Upper lobe of left lung (tissue), 6 donors: ENCODE measurements around the gene NUFIP1. TPM values are rescaled to one million over a fixed set of nuclear protein-coding genes. Genes with fewer than 3 reads are reported as not detected.
A peak's percentile ranks its signal among the peaks of the same experiment; 100 is the strongest.
"Not testable (repeated sequence)": the region's sequence is repeated elsewhere in the genome, so short reads cannot be mapped to it uniquely, and the experiment has no call there.

ENCODE experiments used
- ATAC-seq, 2 donors: fragments of 200-7000 bp; cut with Tn5 transposase; one replicate each; pipeline ENCODE4 v1.9.1; 2022; ENCODE audit warnings: mild to moderate bottlenecking in 2 of 2, moderate library complexity in 2 of 2; ENCODE audit not compliant: low FRiP score in 2 of 2
- DNase-seq, 2 donors: peaks; one replicate each; pipeline ENCODE4 v3.0.0-alpha.2; 2019 to 2020
- H3K27ac ChIP-seq, 4 donors: fragments of 200-600 bp; sonication (generic); one replicate each; pipeline ENCODE4 v1.5.1; 2016 to 2019
- H3K27me3 ChIP-seq, 4 donors: fragments of 200-600 bp; sonication (generic); one replicate each; pipeline ENCODE4 v1.5.1; 2017 to 2019
- H3K36me3 ChIP-seq, 4 donors: fragments of 200-600 bp; sonication (generic); one replicate each; pipeline ENCODE4 v1.5.1; 2016 to 2019
- H3K4me1 ChIP-seq, 4 donors: fragments of 200-600 bp; sonication (generic); one replicate each; pipeline ENCODE4 v1.5.1; 2018 to 2019
- H3K4me3 ChIP-seq, 4 donors: fragments of 200-600 bp; sonication (generic); one replicate each; pipeline ENCODE4 v1.5.1; 2017 to 2019; ENCODE audit warnings: mild to moderate bottlenecking in 2 of 4, moderate library complexity in 1 of 4
- H3K9me3 ChIP-seq, 4 donors: fragments of 200-600 bp; sonication (generic); one replicate each; pipeline ENCODE4 v1.5.1; 2018 to 2019
- EP300 ChIP-seq, 4 donors: sonication (generic); formaldehyde crosslinking; IDR thresholded peaks; one replicate each; pipeline ENCODE4 v1.5.1; 2017; ENCODE audit warnings: antibody characterized with exemption in 4 of 4, control low read depth in 2 of 4
- POLR2A ChIP-seq, 4 donors: fragments of 450-650 bp; IDR thresholded peaks; one replicate each; pipeline ENCODE4 v1.5.1; 2016 to 2017; ENCODE audit warnings: antibody characterized with exemption in 4 of 4, mild to moderate bottlenecking in 2 of 4
- POLR2AphosphoS5 ChIP-seq, 2 donors: sonication (generic); formaldehyde crosslinking; IDR thresholded peaks; one replicate each; pipeline ENCODE4 v1.5.1; 2017; ENCODE audit warnings: antibody characterized with exemption in 2 of 2
- WGBS, 2 donors: methylation state at CpG; one replicate each; pipeline ENCODE4 v1.1.5; 2017 to 2018; 5-methylcytosine and 5-hydroxymethylcytosine counted together
- total RNA-seq, 6 donors: library from RNA; depleted of rRNA in 4 of 6; stranded (reverse); fragments of >200 nt in 4 of 6; gene quantifications; one replicate each; pipeline versions ENCODE4 v1.1.0 to v1.2.1, GENCODE V29; 2016 to 2021
- TF ChIP-seq, protein P1 (sequence below), 6 experiments: fragments of 450-650 bp in 4 of 6; fragments of 200-600 bp in 2 of 6; sonication (generic) in 2 of 6; IDR thresholded peaks; one replicate each; pipeline ENCODE4 v1.5.1; 2016 to 2019; ENCODE audit warnings: antibody characterized with exemption in 6 of 6
- donor health status: DM: no; HTN: no; CAD: no; lungs with moderate emphysema.
- donor health status: DM: no; HTN: yes; CAD: no; lungs with severe emphysema.

The NUFIP1 gene
- total RNA-seq, 6 donors from 2014 or later, result 0.78 to 4.1 (median 3.5) TPM

DNA sequence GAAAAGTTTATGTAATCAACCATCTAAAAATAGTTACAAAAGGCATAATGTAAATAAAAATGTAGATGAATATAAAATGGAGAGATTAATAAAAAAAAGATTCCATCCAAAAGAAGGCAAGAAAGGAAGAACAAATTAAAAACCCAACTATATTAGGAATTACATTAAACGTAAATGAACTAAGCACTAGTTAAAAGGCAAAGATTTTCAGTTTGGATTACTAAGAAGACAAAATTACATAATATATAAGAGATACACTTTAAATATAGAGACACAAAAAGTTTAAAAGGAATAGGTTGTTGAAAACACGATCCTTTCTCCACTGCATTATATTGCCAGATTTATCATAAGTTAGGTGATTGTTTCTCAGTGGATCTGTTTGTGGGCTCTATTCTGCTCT, 27.3 kb downstream of the NUFIP1 start:
- DNase-seq (no peak), ATAC-seq (no peak)
- Histone ChIP-seq H3K9me3 (peaks cover 5 to 10% (median 8%) of the 10 kb centered on the region in 4 donors), H3K36me3 (peaks cover 4 to 33% (median 16%) of the 10 kb centered on the region in 4 donors), H3K4me3 (no peak overlapping the region), H3K4me1 (no peaks in the 10 kb centered on the region), H3K27me3 (no peaks in the 10 kb centered on the region), H3K27ac (no peak overlapping the region)
- TF ChIP-seq POLR2AphosphoS5 (IDR thresholded peaks at IDR 0.05), result no peak
- TF ChIP-seq, protein P1, sequence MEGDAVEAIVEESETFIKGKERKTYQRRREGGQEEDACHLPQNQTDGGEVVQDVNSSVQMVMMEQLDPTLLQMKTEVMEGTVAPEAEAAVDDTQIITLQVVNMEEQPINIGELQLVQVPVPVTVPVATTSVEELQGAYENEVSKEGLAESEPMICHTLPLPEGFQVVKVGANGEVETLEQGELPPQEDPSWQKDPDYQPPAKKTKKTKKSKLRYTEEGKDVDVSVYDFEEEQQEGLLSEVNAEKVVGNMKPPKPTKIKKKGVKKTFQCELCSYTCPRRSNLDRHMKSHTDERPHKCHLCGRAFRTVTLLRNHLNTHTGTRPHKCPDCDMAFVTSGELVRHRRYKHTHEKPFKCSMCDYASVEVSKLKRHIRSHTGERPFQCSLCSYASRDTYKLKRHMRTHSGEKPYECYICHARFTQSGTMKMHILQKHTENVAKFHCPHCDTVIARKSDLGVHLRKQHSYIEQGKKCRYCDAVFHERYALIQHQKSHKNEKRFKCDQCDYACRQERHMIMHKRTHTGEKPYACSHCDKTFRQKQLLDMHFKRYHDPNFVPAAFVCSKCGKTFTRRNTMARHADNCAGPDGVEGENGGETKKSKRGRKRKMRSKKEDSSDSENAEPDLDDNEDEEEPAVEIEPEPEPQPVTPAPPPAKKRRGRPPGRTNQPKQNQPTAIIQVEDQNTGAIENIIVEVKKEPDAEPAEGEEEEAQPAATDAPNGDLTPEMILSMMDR (IDR thresholded peaks at IDR 0.05), result no peak
- TF ChIP-seq EP300 (IDR thresholded peaks at IDR 0.05), result no peak
- no peak for TF ChIP-seq POLR2A (IDR thresholded peaks at IDR 0.05)
- WGBS, 2 donors, result 95% methylated on average over 2 of the region's 2 CpGs

GRCh38 chr13:44955406-44955805, 33.9 kb downstream of the NUFIP1 start:
- TF ChIP-seq, protein P1 (IDR thresholded peaks at IDR 0.05), result no peak
- no peak for TF ChIP-seq POLR2AphosphoS5 (IDR thresholded peaks at IDR 0.05)
- no peak for TF ChIP-seq EP300 (IDR thresholded peaks at IDR 0.05)
- TF ChIP-seq POLR2A (IDR thresholded peaks at IDR 0.05), result no peak
- peak in 1 of 2 donors; percentile 67 for DNase-seq
- Histone ChIP-seq H3K27ac (no peak overlapping the region), H3K27me3 (no peaks in the 10 kb centered on the region), H3K4me3 (no peak overlapping the region), H3K36me3 (no peaks in the 10 kb centered on the region), H3K9me3 (no peaks in the 10 kb centered on the region), H3K4me1 (peaks cover 0 to 6% (median 0%) of the 10 kb centered on the region in 4 donors)
- no peak for ATAC-seq
- 68 to 77% methylated on average over 3 of the region's 3 CpGs for WGBS, 2 donors

GRCh38 chr13:44954224-44954623, 35.0 kb downstream of the NUFIP1 start:
- TF ChIP-seq POLR2A (IDR thresholded peaks at IDR 0.05), result no peak
- no peak for TF ChIP-seq EP300 (IDR thresholded peaks at IDR 0.05)
- TF ChIP-seq, protein P1 (IDR thresholded peaks at IDR 0.05), result no peak
- TF ChIP-seq POLR2AphosphoS5 (IDR thresholded peaks at IDR 0.05), result no peak
- 94 to 96% methylated on average over 7 of the region's 7 CpGs for WGBS, 2 donors

GRCh38 chr13:44952671-44953070, 36.6 kb downstream of the NUFIP1 start:
- peaks cover 0 to 6% (median 0%) of the 10 kb centered on the region in 4 donors for H3K4me1 ChIP-seq
- TF ChIP-seq POLR2AphosphoS5 (IDR thresholded peaks at IDR 0.05) (no peak), POLR2A (IDR thresholded peaks at IDR 0.05) (no peak), EP300 (IDR thresholded peaks at IDR 0.05) (no peak)
- TF ChIP-seq, protein P1 (IDR thresholded peaks at IDR 0.05), result no peak

More at GRCh38 chr13:44954224-44954623, 35.0 kb downstream of the NUFIP1 start:
- no peaks in the 10 kb centered on the region for H3K9me3 ChIP-seq
- no peak overlapping the region for H3K27ac ChIP-seq
- peaks cover 0 to 6% (median 0%) of the 10 kb centered on the region in 4 donors for H3K4me1 ChIP-seq
- no peak overlapping the region for H3K4me3 ChIP-seq
- DNase-seq (no peak), ATAC-seq (no peak)
- peaks cover 0 to 4% (median 0%) of the 10 kb centered on the region in 4 donors for H3K36me3 ChIP-seq
- H3K27me3 ChIP-seq, result no peaks in the 10 kb centered on the region

DNA sequence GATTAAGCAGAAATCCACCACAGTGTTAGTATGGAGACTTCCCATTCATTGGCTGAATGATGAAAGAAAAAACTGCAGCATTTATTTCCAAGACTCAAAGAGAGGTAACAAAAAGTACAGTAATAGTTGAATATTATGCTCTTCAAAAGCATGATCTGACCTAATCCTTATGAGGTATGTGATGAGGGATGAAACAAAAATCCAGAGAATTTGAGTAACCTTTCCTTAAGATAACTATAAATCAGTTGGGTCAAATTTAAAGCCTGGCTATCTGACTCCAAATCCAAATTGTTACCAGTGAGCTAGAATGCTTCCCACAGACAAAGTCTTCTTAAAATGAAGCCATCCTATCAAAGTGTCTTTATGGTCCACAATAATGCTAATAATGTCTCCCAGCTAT, 38.1 kb downstream of the NUFIP1 start:
- no peak for TF ChIP-seq POLR2A (IDR thresholded peaks at IDR 0.05)
- no peak for TF ChIP-seq POLR2AphosphoS5 (IDR thresholded peaks at IDR 0.05)
- TF ChIP-seq, protein P1 (IDR thresholded peaks at IDR 0.05), result no peak
- TF ChIP-seq EP300 (IDR thresholded peaks at IDR 0.05), result no peak
- no peak overlapping the region for H3K27ac ChIP-seq
- H3K36me3 ChIP-seq, result peaks cover 0 to 4% (median 0%) of the 10 kb centered on the region in 4 donors
- no peaks in the 10 kb centered on the region for H3K27me3 ChIP-seq
- H3K4me1 ChIP-seq, result peaks cover 0 to 6% (median 0%) of the 10 kb centered on the region in 4 donors
- ATAC-seq (no peak), DNase-seq (no peak)
- H3K4me3 ChIP-seq, result no peak overlapping the region
- H3K9me3 ChIP-seq, result no peaks in the 10 kb centered on the region

More at GRCh38 chr13:44952671-44953070, 36.6 kb downstream of the NUFIP1 start:
- Histone ChIP-seq H3K27ac (no peak overlapping the region), H3K27me3 (no peaks in the 10 kb centered on the region), H3K36me3 (peaks cover 0 to 4% (median 0%) of the 10 kb centered on the region in 4 donors), H3K9me3 (no peaks in the 10 kb centered on the region), H3K4me3 (no peak overlapping the region)
- WGBS, 2 donors, result 87 to 98% methylated on average over 2 of the region's 2 CpGs
- DNase-seq (no peak), ATAC-seq (no peak)

- H3K36me3 ChIP-seq, result peaks cover 0 to 13% (median 0%) of the 10 kb centered on the region in 4 donors
- 46 to 60% methylated on average over 4 of the region's 4 CpGs for WGBS, 2 donors
- H3K4me1 ChIP-seq, DNase-seq, H3K27ac ChIP-seq, H3K9me3 ChIP-seq, H3K27me3 ChIP-seq, ATAC-seq, H3K4me3 ChIP-seq: not testable (repeated sequence)
Measured at GRCh38 chr13:44943411-44943810, 45.9 kb downstream of the NUFIP1 start.
